Smooth muscle cell (in vitro differentiated cells): ENCODE data around the gene DCBLD1. TPM values are rescaled to one million over a fixed set of nuclear protein-coding genes. Genes with fewer than 3 reads are reported as not detected.
A peak's percentile ranks its signal among the peaks of the same experiment; 100 is the strongest.

Source experiments
- DNase-seq: peaks from one replicate; lab custom pipeline; 2025; ENCODE audit not compliant: unreplicated experiment; lab: John Stamatoyannopoulos, UW
- H2AFZ ChIP-seq: fragments of 200-600 bp; sonication (generic); 2 replicates; pipeline ENCODE4 v1.6.0; 2016; ENCODE audit warnings: antibody characterized with exemption, low read depth, mild to moderate bottlenecking
- H3F3A ChIP-seq: fragments of 200-600 bp; sonication (generic); 2 replicates; pipeline ENCODE4 v1.6.0; 2017; ENCODE audit warnings: antibody characterized with exemption, low read depth
- H3K27ac ChIP-seq: fragments of 200-600 bp; sonication (generic); 2 replicates; pipeline ENCODE4 v1.5.1; 2016; ENCODE audit warnings: low read depth, mild to moderate bottlenecking
- H3K27me3 ChIP-seq: fragments of 200-600 bp; sonication (generic); 2 replicates; pipeline ENCODE4 v1.6.1; 2016; ENCODE audit warnings: low read depth, mild to moderate bottlenecking
- H3K36me3 ChIP-seq: fragments of 200-600 bp; sonication (generic); 2 replicates; pipeline ENCODE4 v1.5.1; 2016; ENCODE audit warnings: low read depth
- H3K4me1 ChIP-seq: fragments of 200-600 bp; sonication (generic); 2 replicates; pipeline ENCODE4 v1.5.1; 2016; ENCODE audit warnings: low read depth
- H3K4me2 ChIP-seq: fragments of 200-600 bp; sonication (generic); 2 replicates; pipeline ENCODE4 v1.6.0; 2016; ENCODE audit warnings: mild to moderate bottlenecking
- H3K4me3 ChIP-seq: fragments of 200-600 bp; sonication (generic); 2 replicates; pipeline ENCODE4 v1.5.1; 2016; ENCODE audit warnings: mild to moderate bottlenecking
- H3K79me2 ChIP-seq: fragments of 200-600 bp; sonication (generic); 2 replicates; pipeline ENCODE4 v1.6.0; 2016; ENCODE audit warnings: low read depth, mild to moderate bottlenecking
- H3K9ac ChIP-seq: fragments of 200-600 bp; sonication (generic); 2 replicates; pipeline ENCODE4 v1.6.0; 2016; ENCODE audit warnings: low read depth
- H3K9me3 ChIP-seq: fragments of 200-600 bp; sonication (generic); replicated peaks from 2 replicates; pipeline ENCODE4 v1.5.1; 2016; ENCODE audit warnings: low read depth
- H4K20me1 ChIP-seq: fragments of 200-600 bp; sonication (generic); 2 replicates; pipeline ENCODE4 v1.6.0; 2016; ENCODE audit warnings: low read depth
- CTCF ChIP-seq: fragments of 200-600 bp; sonication (generic); IDR thresholded peaks from 2 replicates; pipeline ENCODE4 v1.5.1; 2017; ENCODE audit warnings: borderline replicate concordance, mild to moderate bottlenecking, antibody characterized with exemption; ENCODE audit not compliant: insufficient read depth, poor library complexity, severe bottlenecking
- WGBS: methylation state at CpG from one replicate; pipeline ENCODE4 v1.1.7; 2016; ENCODE audit warnings: low lambda C conversion rate; 5-methylcytosine and 5-hydroxymethylcytosine counted together
- polyA plus RNA-seq: library from polyadenylated mRNA; unstranded; fragments of >200 nt; fragmentation: Nextera tagmentation; extraction: Ambion mirVana; gene quantifications from 2 replicates; pipeline ENCODE4 v1.2.1, GENCODE V29; 2016
- total RNA-seq: library from RNA; depleted of rRNA; stranded (reverse); fragments of >200 nt; gene quantifications from 2 replicates; pipeline ENCODE4 v1.2.3, GENCODE V29; 2014

Gene DCBLD1
- total and polyA plus RNA-seq, 2 experiments from 2014 or later: 44.6 to 82.1 TPM

GRCh38 chr6:117546674-117547073 is 64.2 kb downstream of the DCBLD1 start:
- no peak for TF ChIP-seq CTCF
- no peak for DNase-seq
- Histone ChIP-seq H3F3A (peaks cover 7% of the 10 kb centered on the region), H3K27me3 (no peaks in the 10 kb centered on the region), H3K4me1 (no peaks in the 10 kb centered on the region), H3K9ac (no peak overlapping the region), H3K27ac (no peak overlapping the region), H3K79me2 (no peaks in the 10 kb centered on the region), H3K36me3 (no peaks in the 10 kb centered on the region), H3K9me3 (no peaks in the 10 kb centered on the region), H3K4me3 (no peak overlapping the region), H2AFZ (no peak overlapping the region), H3K4me2 (no peak overlapping the region), H4K20me1 (no peaks in the 10 kb centered on the region)
- 81% methylated on average over 5 of the region's 5 CpGs for WGBS

GRCh38 chr6:117547688-117548621 is 65.5 kb downstream of the DCBLD1 start:
- Histone ChIP-seq H3K4me3 (no peak overlapping the region), H3K9me3 (no peaks in the 10 kb centered on the region), H4K20me1 (no peaks in the 10 kb centered on the region), H3K4me2 (peak overlapping the region; percentile 35), H3F3A (peaks cover 7% of the 10 kb centered on the region), H3K27me3 (no peaks in the 10 kb centered on the region), H3K36me3 (no peaks in the 10 kb centered on the region), H3K4me1 (peaks cover 8% of the 10 kb centered on the region), H2AFZ (no peak overlapping the region), H3K9ac (no peak overlapping the region), H3K27ac (peak overlapping the region; percentile 71), H3K79me2 (no peaks in the 10 kb centered on the region)
- 94% methylated on average over 58 of the region's 64 CpGs for WGBS
- no peak for TF ChIP-seq CTCF
- DNase-seq: no peak

- no peak for TF ChIP-seq CTCF
- Histone ChIP-seq H3K27ac (peak overlapping the region; percentile 71), H3K27me3 (no peaks in the 10 kb centered on the region), H2AFZ (no peak overlapping the region), H3K4me2 (peak overlapping the region; percentile 35), H4K20me1 (no peaks in the 10 kb centered on the region), H3K9me3 (no peaks in the 10 kb centered on the region), H3K79me2 (no peaks in the 10 kb centered on the region), H3K36me3 (no peaks in the 10 kb centered on the region), H3K9ac (no peak overlapping the region), H3K4me3 (no peak overlapping the region), H3F3A (peaks cover 7% of the 10 kb centered on the region), H3K4me1 (peaks cover 17% of the 10 kb centered on the region)
- no peak for DNase-seq
- 57% methylated on average over 8 of the region's 8 CpGs for WGBS
Measured at GRCh38 chr6:117548797-117549301, 66.4 kb downstream of the DCBLD1 start.
